DMS79 (cell line): Measurements from ENCODE around the gene CPHXL2.
A peak's percentile ranks its signal among the peaks of the same experiment; 100 is the strongest.

Source experiments
- DNase-seq: peaks from one replicate; lab custom pipeline; 2025; lab: John Stamatoyannopoulos, UW

Gene CPHXL2

DNA sequence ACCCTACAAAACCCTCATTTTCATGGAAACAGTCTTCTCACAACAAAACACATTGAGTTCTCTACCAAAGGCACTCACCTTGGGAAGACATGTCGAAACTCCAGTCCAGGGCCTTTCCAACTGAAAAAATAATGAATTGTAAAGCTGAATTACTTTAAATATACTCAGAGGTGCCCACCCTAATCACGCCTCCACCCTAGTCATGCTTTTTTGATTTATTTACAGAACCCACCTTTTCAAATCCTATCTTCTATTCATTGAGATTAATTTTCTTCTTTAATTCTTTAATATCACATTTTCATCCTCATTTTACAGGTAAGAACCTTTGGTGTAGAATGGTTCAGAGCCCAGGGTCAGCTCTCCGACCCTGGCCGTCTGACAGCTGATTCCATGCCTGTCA lies at the start of gene CPHXL2:
Gene CPHXL2 (minus strand): TSS at position 101 of the 400 bp plus-strand sequence. CDS start 10 bp downstream, at position 91.
- DNase-seq = no peak

DNA sequence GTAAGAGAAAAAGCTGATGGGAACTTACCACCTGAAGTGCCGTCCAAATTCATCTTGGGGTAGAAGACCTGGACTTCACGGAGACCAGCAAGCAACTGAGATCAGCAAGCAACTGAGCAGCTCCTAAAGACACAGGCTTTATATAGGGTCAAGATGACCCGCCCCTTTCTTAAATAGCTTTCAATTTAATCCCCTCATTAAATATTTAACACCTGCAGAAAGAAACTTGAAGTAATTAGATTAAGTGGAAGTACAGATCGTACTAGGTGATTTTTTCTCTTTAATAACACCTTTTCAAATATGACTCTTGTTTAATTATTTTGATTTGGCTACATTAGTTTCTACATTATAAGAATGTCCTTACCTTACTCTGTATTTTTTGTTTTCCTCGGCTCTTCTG lies 49.6 kb upstream of the CPHXL2 start, which contains the start of gene CPHXL:
Gene CPHXL (minus strand): TSS at position 101 of the 400 bp plus-strand sequence. CDS start 48 bp downstream, at position 53.
- no peak for DNase-seq

DNA sequence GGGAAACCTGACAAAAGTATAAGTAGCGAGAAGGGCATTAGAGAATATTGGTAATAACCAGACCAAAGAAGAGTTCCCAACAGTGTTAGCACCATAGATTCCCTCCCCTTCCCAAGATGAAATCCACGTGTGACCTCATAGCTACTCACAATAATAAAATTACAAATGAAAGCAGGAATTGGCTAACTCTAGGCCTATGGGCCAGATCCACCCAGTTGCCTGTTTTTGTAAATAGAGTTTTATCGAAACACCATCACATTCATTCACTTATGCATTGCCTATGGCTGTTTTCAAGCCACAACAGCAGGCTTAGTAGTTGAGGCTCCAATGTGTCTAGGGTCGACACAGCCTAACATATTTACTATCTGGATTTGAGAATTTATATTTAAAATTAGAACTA lies 41.6 kb upstream of the CPHXL2 start:
- no peak for DNase-seq

- no peak for DNase-seq
Measured at GRCh38 chr16:75714661-75715060, 37.9 kb upstream of the CPHXL2 start.

GRCh38 chr16:75710344-75710743 lies 33.5 kb upstream of the CPHXL2 start:
- no peak for DNase-seq

- DNase-seq = no peak
Measured at GRCh38 chr16:75703306-75703705, 26.5 kb upstream of the CPHXL2 start.

DNA sequence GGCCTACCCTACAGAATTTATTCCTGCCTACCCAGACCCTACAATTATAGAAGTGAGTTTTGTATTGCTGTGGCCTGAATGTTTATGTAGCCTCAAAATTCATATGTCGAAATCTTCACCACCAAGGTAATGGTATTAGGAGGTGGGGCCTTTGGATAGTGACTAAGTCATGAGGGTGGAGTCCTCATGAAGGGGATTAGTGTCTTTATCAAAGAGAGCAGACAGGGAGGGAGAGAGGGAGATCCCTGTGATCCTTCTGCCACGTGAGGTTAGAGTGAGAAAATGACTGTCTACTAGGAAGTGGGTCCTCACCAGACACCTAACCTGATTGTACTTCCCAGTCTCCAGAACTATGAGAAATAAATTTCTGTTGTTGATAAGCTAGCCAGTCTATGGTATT lies 25.4 kb upstream of the CPHXL2 start:
- DNase-seq = no peak

- DNase-seq = no peak
Measured at GRCh38 chr16:75701361-75701760, 24.6 kb upstream of the CPHXL2 start, which contains the start of gene DUXB. Gene DUXB, minus strand, starts transcription at chr16:75701461. Its CDS starts 43 bp downstream, at chr16:75701418.

GRCh38 chr16:75697571-75697970 lies 20.8 kb upstream of the CPHXL2 start:
- DNase-seq = no peak

GRCh38 chr16:75695708-75696107 lies 18.9 kb upstream of the CPHXL2 start:
- DNase-seq = no peak

DNA sequence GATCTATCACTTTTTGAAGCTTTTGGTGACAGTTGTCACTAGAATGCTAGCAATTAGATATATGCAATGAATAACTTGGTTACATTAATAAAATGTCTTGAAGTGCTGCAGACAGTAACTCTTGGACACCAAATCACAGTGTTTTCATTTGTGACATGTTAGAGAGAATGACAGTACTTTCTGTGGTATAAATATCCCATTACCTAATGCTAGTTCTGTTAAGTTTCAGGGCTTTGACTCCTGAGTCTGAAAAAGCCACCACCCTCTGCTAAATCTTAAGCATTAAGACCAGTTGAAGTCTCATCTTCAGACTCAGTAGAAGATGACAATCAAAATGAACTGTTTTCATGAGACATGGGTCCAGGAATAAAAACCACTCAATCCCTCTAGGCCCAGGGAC lies 10.6 kb upstream of the CPHXL2 start:
- no peak for DNase-seq

GRCh38 chr16:75682308-75682707 lies 5.5 kb upstream of the CPHXL2 start:
- no peak for DNase-seq

GRCh38 chr16:75679366-75679765 lies 2.6 kb upstream of the CPHXL2 start:
- DNase-seq = no peak

GRCh38 chr16:75667503-75667902 lies 9.3 kb downstream of the CPHXL2 start:
- DNase-seq = no peak

DNA sequence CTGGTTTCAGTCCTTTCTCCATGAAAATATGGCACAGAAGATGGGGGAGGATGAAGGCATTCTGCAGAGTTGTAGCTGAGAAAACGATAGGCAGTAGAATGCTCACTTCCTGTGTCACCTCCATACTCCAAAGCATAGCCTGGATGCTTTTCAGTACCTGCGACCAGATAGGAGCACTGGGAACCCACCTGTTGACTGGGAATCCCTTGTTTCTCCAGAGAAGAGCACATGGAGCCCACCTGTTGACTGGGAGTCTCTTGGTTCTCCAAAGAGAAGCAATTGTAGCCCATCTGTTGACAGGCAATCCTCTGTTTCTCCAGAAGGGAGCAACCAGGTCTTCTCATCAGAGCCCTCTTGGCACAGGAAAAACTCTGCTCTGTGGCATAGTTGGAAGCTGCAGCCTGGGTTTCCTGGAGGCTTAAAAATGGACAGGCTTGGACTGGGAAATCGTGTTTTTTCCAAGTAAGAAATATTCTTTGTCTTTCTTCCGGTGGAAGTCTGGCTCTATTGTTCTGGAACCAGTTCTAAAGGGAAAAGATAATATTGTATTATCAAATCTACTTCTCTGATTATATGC lies 16.0 kb downstream of the CPHXL2 start:
- no peak for DNase-seq

DNA sequence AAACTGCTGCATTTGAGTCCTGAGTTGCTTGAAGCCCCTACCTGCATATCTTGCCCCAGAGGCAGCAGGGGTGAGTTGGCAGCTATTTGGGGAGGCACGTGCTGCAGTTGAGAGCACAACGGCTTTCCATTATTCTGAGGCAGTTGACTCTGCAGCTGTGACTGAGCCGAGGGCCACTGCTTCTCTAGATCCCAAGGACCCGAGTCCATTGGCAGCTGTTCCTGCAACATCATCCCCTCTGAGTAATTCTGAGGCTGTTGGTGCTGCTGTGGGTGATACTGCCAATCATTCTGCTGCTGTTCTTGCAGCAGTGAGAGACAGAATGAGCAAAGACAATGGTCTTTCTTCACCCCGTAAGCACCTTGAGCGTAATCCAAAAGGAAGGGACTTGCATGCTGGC lies 16.5 kb downstream of the CPHXL2 start:
- DNase-seq = no peak

- DNase-seq = no peak
Measured at GRCh38 chr16:75658175-75658574, 18.6 kb downstream of the CPHXL2 start.

- no peak for DNase-seq
Measured at GRCh38 chr16:75653922-75654321, 22.9 kb downstream of the CPHXL2 start.

GRCh38 chr16:75648265-75649076 lies 28.3 kb downstream of the CPHXL2 start:
- peak; percentile 10 for DNase-seq

GRCh38 chr16:75647492-75648264 lies 29.1 kb downstream of the CPHXL2 start, which contains the start of the genes KARS1 and TERF2IP:
Gene KARS1, minus strand, starts transcription at chr16:75647665. Its CDS starts 26 bp downstream, at chr16:75647639.
Gene TERF2IP, plus strand, starts transcription at chr16:75647773. Its CDS starts 110 bp downstream, at chr16:75647883.
- DNase-seq = peak; percentile 61

- no peak for DNase-seq
Measured at GRCh38 chr16:75647112-75647491, 29.7 kb downstream of the CPHXL2 start.

DNA sequence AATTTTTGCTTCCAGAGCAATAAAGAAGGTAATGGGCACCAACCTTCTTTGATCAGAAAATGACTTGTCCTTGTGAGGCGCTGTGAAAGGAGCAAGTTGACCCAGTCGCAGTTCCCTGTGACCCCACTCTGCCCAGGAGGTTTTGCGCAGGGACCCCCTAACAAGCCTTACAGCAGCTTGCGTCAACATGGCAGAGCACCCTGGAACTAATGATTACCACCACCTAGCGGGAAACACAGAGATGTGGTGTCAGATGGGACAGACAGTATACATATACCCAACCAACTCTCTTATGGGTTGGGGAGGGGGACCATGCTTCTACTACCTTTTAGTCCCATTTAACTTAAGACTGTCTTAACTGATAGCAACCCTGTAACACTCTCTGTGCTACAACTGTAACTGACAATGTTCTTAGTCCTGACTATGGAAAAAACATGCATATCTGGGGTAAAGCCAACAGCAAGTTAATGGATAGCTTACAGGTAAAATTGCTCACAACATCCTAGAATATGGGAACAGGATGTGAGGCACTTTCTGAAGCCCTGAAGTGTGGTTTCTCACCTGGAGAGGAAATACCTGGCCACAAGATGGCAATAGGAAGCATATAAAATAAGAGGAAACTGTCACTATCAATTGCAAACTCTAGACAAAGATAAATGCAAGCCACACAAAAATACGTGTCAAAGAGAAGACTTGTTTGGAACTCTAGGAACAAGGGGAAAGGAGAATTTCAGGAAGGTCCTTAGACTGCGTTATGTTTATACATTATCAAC lies 32.4 kb downstream of the CPHXL2 start:
- DNase-seq = no peak
